ENCODE results near the gene CDH20. TPM values are rescaled to one million over a fixed set of nuclear protein-coding genes. Genes with fewer than 3 reads are reported as not detected.

The CDH20 gene
- total RNA-seq, 4 donors from 2014 or later = 0.14 TPM; not detected in 3

DNA sequence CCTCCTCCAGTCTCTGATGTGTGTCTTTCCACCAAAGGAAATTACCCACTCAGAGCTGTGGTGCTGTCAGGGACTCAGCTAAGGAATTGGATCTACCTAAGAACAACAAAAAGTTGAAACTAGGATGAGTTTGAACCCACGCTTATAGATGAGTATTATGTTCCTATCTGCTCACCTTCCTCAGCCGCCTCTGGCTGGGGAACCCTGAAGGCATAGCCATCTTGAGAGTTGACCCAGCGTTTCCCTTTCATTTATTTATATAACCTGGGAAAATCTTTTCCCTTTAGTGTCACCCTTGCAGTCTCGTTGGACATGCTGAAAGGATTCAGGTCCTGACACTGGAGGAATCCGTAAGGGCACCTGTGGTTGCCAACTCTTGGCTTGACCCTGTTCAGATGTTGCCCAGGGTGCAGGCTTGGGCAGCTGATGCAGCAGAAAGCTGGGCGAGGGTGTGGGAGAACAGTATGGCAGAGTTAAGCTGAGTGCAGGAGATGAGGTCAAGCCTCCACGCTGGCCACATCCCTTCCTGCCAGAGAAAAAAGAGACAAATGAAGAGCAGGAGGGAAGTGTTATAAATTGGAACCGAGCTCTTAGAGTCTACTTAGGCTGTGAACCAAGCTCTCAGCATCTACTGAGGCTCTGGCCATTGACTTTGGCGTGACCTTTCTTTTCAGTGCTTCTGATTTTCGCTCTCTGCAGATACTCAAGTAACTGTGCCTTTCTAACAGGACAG lies 1.9 kb downstream of the CDH20 start:
- Histone ChIP-seq H3K36me3 (no peaks in the 10 kb centered on the region), H3K27ac (no peak overlapping the region), H3K9me3 (no peaks in the 10 kb centered on the region), H3K4me1 (peaks cover 0 to 22% (median 11%) of the 10 kb centered on the region in 4 donors), H3K4me3 (no peak overlapping the region), H3K27me3 (peaks cover 47% of the 10 kb centered on the region)
- TF ChIP-seq, protein P1, sequence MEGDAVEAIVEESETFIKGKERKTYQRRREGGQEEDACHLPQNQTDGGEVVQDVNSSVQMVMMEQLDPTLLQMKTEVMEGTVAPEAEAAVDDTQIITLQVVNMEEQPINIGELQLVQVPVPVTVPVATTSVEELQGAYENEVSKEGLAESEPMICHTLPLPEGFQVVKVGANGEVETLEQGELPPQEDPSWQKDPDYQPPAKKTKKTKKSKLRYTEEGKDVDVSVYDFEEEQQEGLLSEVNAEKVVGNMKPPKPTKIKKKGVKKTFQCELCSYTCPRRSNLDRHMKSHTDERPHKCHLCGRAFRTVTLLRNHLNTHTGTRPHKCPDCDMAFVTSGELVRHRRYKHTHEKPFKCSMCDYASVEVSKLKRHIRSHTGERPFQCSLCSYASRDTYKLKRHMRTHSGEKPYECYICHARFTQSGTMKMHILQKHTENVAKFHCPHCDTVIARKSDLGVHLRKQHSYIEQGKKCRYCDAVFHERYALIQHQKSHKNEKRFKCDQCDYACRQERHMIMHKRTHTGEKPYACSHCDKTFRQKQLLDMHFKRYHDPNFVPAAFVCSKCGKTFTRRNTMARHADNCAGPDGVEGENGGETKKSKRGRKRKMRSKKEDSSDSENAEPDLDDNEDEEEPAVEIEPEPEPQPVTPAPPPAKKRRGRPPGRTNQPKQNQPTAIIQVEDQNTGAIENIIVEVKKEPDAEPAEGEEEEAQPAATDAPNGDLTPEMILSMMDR (IDR thresholded peaks at IDR 0.05) = no peak
- TF ChIP-seq POLR2AphosphoS5 (IDR thresholded peaks at IDR 0.05) (no peak), POLR2A (IDR thresholded peaks at IDR 0.05) (no peak), EP300 (IDR thresholded peaks at IDR 0.05; ENCODE audit: low read depth) (no peak)
- intact Hi-C loops (cut with DNase I; ENCODE audit: low total_unique reads) = no loop called here
- WGBS, 2 donors (ENCODE audit: low coverage in 1 of 2) = 41 to 43% methylated on average over 5 to 10 of the region's 10 CpGs
- in situ Hi-C loops (cut with MboI; ENCODE audit: low pct_ligation_motif_present in 1 of 4, low pct_unique_long_range_greater_than_20kb in 1 of 4, low sequenced_read_pairs in 3 of 4) = loop anchor here in 1 of 4 donors (25.0 kb wide), 1 partner anchor 177 kb away; no protein-coding TSS in a partner anchor
- no peak for DNase-seq

DNA sequence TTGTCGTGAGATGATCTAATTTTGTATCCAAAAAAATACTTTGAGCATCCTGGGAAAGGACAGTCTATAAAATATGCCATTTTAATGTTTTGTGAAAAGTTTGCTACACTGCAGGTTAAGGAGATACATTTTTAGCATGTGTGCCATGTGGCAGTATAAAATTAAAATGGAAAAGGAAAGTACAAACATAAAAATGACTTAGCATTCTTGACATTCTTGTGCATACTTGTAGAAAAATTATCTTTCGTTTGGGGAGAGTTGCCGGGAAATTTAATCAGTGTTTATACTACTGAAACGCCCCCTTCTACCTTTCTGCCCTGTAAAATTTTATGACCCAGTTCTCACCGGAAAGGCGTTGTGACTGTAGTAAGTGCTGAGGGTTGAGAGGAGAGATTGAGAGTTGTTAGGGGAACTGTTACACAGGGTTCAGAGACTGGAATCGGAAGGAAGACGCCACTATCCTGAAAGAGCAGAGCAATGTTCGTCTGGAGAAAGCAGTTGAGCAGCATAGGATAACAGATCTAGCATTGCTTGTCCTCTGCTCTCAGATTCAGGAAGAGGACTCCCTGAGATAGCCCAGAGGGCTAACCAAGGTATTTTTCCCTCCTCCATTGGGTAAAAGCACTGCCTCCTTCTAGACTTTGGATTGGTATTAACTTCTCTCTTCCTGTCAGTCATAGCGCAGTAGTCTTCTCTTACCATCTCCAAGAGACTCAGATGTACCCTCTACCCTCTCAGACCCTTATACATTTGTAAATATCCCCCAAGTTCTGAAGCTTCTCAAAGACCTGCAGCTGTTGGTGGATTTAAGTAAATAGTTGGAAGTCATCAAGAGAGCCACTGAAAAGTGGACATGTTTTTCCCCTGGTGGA lies 2.7 kb downstream of the CDH20 start:
- in situ Hi-C loops (cut with MboI; ENCODE audit: low pct_ligation_motif_present in 1 of 4, low pct_unique_long_range_greater_than_20kb in 1 of 4, low sequenced_read_pairs in 3 of 4) (loop anchor here in 1 of 4 donors (25.0 kb wide), 1 partner anchor 176 kb away; no protein-coding TSS in a partner anchor), intact Hi-C loops (cut with DNase I; ENCODE audit: low total_unique reads) (no loop called here)
- TF ChIP-seq, protein P1 (IDR thresholded peaks at IDR 0.05) = no peak
- TF ChIP-seq POLR2AphosphoS5 (IDR thresholded peaks at IDR 0.05) (no peak), POLR2A (IDR thresholded peaks at IDR 0.05) (no peak), EP300 (IDR thresholded peaks at IDR 0.05; ENCODE audit: low read depth) (no peak)
- WGBS, 2 donors (ENCODE audit: low coverage in 1 of 2) = 20 to 23% methylated on average over 7 to 10 of the region's 10 CpGs
- no peak for DNase-seq
- Histone ChIP-seq H3K9me3 (no peaks in the 10 kb centered on the region), H3K4me1 (peaks cover 0 to 22% (median 11%) of the 10 kb centered on the region in 4 donors), H3K36me3 (no peaks in the 10 kb centered on the region), H3K27ac (no peak overlapping the region), H3K4me3 (no peak overlapping the region), H3K27me3 (peaks cover 47% of the 10 kb centered on the region)

DNA sequence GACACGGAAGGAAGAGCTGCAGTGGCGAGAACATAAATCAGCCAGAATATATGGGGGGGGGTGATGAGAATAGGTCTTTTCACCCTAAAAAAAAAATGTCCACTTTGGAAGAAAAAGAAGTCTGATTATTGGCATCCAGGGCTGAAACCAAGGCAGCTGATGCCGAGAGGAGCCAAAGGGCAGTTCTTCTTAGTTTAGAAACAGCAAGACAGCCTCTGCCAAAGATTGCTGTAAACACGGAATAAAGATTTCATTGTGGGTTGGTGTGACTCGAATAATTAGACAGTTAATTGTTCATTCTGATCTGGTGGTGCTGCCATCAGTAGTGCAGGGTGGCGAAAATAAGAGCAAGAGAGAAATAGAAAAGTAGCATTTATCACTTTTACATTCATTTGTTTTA lies 3.5 kb downstream of the CDH20 start:
- no peak for TF ChIP-seq POLR2AphosphoS5 (IDR thresholded peaks at IDR 0.05)
- no peak for TF ChIP-seq EP300 (IDR thresholded peaks at IDR 0.05; ENCODE audit: low read depth)
- no peak for TF ChIP-seq POLR2A (IDR thresholded peaks at IDR 0.05)
- TF ChIP-seq, protein P1 (IDR thresholded peaks at IDR 0.05) = no peak
- no peak overlapping the region for H3K27ac ChIP-seq
- in situ Hi-C loops (cut with MboI; ENCODE audit: low pct_ligation_motif_present in 1 of 4, low pct_unique_long_range_greater_than_20kb in 1 of 4, low sequenced_read_pairs in 3 of 4) (loop anchor here in 1 of 4 donors (25.0 kb wide), 1 partner anchor 176 kb away; no protein-coding TSS in a partner anchor), intact Hi-C loops (cut with DNase I; ENCODE audit: low total_unique reads) (no loop called here)
- peaks cover 0 to 22% (median 11%) of the 10 kb centered on the region in 4 donors for H3K4me1 ChIP-seq
- no peaks in the 10 kb centered on the region for H3K36me3 ChIP-seq
- no peak overlapping the region for H3K4me3 ChIP-seq
- WGBS, 2 donors (ENCODE audit: low coverage in 1 of 2) = 71 to 75% methylated on average over 6 of the region's 6 CpGs
- H3K27me3 ChIP-seq = peaks cover 47% of the 10 kb centered on the region
- no peaks in the 10 kb centered on the region for H3K9me3 ChIP-seq
- no peak for DNase-seq

DNA sequence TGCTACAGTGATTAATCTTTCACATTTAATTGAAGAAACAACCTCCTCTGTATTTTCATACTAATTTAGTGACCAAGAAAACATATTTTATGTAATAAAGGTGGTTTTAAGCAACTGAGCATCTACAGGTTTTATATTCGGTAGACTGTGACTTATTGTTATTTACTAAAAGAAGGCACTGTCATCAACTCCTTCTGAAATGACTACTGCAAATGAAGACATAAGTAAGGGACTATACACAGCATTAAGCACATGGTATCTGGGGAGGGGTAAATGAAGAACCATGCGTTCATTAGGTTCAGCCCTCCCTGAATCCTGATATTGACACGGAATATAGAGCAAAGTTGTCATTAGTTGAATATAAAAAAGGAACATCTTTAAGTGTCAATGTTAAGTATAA lies 4.3 kb downstream of the CDH20 start:
- H3K9me3 ChIP-seq = no peaks in the 10 kb centered on the region
- H3K27me3 ChIP-seq = peaks cover 43% of the 10 kb centered on the region
- DNase-seq = no peak
- TF ChIP-seq, protein P1 (IDR thresholded peaks at IDR 0.05) = no peak
- TF ChIP-seq EP300 (IDR thresholded peaks at IDR 0.05; ENCODE audit: low read depth) (no peak), POLR2A (IDR thresholded peaks at IDR 0.05) (no peak), POLR2AphosphoS5 (IDR thresholded peaks at IDR 0.05) (no peak)
- WGBS, 2 donors (ENCODE audit: low coverage in 1 of 2) = 81 to 97% methylated on average over 3 of the region's 3 CpGs
- no peak overlapping the region for H3K27ac ChIP-seq
- H3K4me1 ChIP-seq = peaks cover 0 to 22% (median 11%) of the 10 kb centered on the region in 4 donors
- H3K4me3 ChIP-seq = no peak overlapping the region
- H3K36me3 ChIP-seq = no peaks in the 10 kb centered on the region
- in situ Hi-C loops (cut with MboI; ENCODE audit: low pct_ligation_motif_present in 1 of 4, low pct_unique_long_range_greater_than_20kb in 1 of 4, low sequenced_read_pairs in 3 of 4) (loop anchor here in 1 of 4 donors (25.0 kb wide), 1 partner anchor 175 kb away; no protein-coding TSS in a partner anchor), intact Hi-C loops (cut with DNase I; ENCODE audit: low total_unique reads) (no loop called here)

Data from transverse colon (tissue), 4 donors.